ENCODE data around the gene GPR153.

The GPR153 gene

DNA sequence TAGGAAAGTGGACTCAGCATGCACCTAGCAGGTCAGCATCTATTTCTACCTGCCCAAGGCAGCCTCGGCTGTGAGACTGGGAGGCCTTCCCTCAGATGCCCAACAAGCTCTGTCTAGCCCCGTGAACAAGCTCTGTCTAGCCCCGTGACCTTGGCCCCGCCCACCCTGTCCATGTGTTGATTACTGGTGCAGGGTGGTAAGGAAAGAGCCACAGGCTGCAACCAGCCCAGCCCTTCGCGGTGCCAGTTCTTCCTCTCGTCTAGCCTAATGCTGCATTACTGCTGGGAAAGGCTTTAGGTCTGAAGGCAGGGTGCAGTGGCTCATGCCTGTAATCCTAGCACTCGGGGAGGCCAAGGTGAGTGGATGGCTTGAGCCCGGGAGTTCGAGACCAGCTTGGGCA lies 2.2 kb downstream of the GPR153 start:
- TF ChIP-seq, protein P1, sequence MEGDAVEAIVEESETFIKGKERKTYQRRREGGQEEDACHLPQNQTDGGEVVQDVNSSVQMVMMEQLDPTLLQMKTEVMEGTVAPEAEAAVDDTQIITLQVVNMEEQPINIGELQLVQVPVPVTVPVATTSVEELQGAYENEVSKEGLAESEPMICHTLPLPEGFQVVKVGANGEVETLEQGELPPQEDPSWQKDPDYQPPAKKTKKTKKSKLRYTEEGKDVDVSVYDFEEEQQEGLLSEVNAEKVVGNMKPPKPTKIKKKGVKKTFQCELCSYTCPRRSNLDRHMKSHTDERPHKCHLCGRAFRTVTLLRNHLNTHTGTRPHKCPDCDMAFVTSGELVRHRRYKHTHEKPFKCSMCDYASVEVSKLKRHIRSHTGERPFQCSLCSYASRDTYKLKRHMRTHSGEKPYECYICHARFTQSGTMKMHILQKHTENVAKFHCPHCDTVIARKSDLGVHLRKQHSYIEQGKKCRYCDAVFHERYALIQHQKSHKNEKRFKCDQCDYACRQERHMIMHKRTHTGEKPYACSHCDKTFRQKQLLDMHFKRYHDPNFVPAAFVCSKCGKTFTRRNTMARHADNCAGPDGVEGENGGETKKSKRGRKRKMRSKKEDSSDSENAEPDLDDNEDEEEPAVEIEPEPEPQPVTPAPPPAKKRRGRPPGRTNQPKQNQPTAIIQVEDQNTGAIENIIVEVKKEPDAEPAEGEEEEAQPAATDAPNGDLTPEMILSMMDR (IDR thresholded peaks at IDR 0.05): no peak

GRCh38 chr1:6257541-6258069 lies 3.3 kb downstream of the GPR153 start:
- TF ChIP-seq, protein P1 (IDR thresholded peaks at IDR 0.05): no peak

DNA sequence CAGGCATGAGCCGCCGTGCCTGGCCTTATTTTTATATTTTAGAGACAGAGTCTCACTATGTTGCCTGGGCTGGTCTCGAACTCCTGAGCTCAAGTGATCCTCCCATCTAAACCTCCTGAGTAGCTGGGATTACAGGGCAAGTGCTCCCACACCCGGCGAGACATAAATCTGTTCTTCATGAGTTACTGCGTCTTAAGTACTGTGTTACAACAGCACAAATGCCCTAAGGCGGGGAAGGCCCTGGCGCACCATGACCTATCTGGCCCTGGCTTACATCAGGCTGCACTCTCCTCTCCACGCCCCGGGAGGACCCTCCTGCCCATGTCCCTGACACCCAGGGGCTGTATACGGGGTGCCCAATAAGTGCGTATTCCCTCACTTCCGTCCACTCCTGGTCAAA lies 4.3 kb downstream of the GPR153 start:
- TF ChIP-seq, protein P1 (IDR thresholded peaks at IDR 0.05): no peak

DNA sequence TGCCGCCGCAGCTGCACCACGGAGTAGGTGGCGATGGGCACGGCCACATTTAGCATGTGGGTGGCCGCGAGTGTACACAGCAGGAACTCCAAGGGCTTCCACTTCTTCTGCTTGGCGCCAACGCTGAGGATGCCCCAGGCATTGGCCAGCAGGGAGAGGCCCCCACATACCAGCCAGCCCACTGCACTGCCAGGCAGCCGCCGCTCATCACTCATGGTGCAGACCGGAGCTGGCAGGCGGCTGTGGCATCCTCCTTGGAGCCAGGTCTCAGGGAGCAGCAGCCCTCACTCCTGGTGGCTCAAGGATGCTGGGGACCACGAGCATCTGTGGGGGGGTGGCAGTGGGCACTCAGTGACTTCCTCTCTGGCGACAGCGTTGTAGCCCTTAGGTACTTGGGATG lies 6.2 kb downstream of the GPR153 start:
- TF ChIP-seq, protein P1 (IDR thresholded peaks at IDR 0.05): no peak

DNA sequence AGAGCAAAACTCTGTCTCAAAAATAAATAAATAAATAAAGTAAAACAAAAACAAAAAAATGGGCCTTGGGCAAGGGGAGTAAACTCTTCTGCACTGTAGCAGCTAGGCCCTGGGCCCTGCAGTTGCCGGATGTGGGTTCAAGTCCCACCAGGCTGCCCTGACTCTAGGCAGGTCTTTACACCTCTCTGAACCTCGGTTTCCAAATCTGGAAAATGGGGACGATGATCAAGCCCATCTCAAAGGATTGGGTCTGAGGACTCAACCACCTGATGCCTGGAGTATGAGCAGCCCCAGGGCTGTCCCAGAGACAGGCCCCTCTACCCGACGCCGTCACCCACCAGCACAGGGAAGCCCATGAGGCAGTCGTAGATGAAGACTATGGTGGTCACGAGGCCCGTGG lies 7.5 kb downstream of the GPR153 start:
- TF ChIP-seq, protein P1 (IDR thresholded peaks at IDR 0.05): no peak

GRCh38 chr1:6252374-6252710 lies 8.6 kb downstream of the GPR153 start:
- TF ChIP-seq, protein P1 (IDR thresholded peaks at IDR 0.05): no peak

- TF ChIP-seq, protein P1 (IDR thresholded peaks at IDR 0.05): no peak
These were observed 9.1 kb downstream of the GPR153 start for GRCh38 chr1:6251681-6252373.

DNA sequence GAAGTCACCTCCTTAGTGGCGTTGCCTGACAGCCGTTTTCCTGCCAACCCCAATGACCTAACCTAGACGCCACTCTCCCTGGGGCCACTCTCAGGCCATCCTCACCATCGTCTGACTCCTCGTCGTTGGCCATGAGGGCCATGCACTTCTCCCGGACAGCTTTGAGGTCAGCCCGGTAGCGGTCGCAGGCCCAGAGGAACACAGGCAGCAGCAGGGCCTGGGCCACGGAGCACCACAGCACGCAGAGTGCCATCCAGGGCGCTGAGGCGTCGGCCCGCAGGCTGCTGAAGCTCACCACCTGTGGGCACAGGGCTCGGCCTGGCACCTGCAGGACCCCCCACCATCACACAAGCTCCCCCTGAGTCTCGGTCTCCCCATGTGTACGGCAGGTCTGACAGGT lies 9.7 kb downstream of the GPR153 start:
- TF ChIP-seq, protein P1 (IDR thresholded peaks at IDR 0.05): no peak

Measured in LNCAP (cell line).